Uterus (tissue), 2 donors: ENCODE measurements around the gene KLHL25.

Experiments
- CTCF ChIP-seq, 4 experiments: fragments of 200-600 bp in 2 of 4; fragments of 450-650 bp in 2 of 4; sonication (generic) in 2 of 4; IDR thresholded peaks; one replicate each; pipeline ENCODE4 v1.5.1; 2016 to 2019; ENCODE audit warnings: antibody characterized with exemption in 4 of 4, mild to moderate bottlenecking in 2 of 4, moderate library complexity in 1 of 4
- POLR2A ChIP-seq, 2 donors: fragments of 450-650 bp; IDR thresholded peaks; one replicate each; pipeline ENCODE4 v1.6.1; 2016; ENCODE audit warnings: antibody characterized with exemption in 2 of 2, mild to moderate bottlenecking in 1 of 2, moderate library complexity in 1 of 2

- no peak for TF ChIP-seq CTCF (IDR thresholded peaks at IDR 0.05)
- TF ChIP-seq POLR2A (IDR thresholded peaks at IDR 0.05), result no peak
These were observed 83.0 kb downstream of the KLHL25 start for GRCh38 chr15:85711580-85712192.
